ENCODE measurements around the gene SLC45A3.

SLC45A3 gene

DNA sequence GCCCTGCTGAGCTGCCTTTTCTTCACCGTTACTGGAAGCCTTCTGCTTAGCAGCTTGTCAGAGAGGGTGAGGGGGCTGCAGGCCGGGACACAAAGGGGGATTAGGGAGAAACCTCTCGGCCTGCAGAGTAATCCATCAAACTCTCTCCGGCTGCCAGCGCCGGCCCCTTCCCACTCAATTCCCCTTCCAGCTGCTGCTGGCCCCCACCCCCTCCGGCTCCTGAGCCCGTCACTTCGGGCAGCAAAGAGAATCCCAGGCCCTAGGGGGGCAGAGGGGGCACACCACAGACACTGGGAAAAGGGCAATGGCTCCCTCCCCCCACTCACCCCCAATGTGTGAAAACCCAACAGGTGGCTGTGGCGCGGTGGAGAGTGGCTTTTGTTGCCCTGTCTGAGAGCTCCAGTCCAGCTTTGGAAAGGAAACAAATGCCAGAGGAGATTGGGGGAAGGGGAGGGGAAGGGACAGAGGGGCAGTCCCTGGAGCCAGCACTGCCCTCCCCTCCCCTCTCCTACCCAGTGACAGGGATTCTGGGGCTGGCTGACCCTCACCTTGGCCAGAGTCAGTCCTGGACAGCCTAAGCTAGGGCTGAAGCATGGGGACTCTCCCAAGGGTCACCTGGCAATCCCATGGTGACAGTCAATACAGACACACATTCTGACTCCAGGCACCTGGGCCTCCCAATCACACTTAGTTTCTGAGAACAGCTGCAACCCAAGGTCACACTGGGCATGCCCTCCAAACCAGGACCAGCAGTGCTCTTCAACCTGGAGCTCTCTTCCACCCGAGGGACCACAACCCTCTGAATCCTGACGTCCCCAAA is 9.5 kb downstream of the SLC45A3 start:
- Histone ChIP-seq H2AFZ (no peak overlapping the region), H3K27me3 (ENCODE audit: control insufficient read depth, insufficient read depth, low read length) (no peaks in the 10 kb centered on the region), H3K79me2 (no peaks in the 10 kb centered on the region), H3K4me3 (ENCODE audit: low read depth, low read length) (no peak overlapping the region), H3K4me1 (no peaks in the 10 kb centered on the region), H3K4me2 (ENCODE audit: low read length) (no peak overlapping the region), H3K9ac (no peak overlapping the region), H3K9me3 (ENCODE audit: control insufficient read depth, low read length) (no peaks in the 10 kb centered on the region), H3K36me3 (ENCODE audit: control insufficient read depth, insufficient read depth, low read length) (no peaks in the 10 kb centered on the region), H3K27ac (no peak overlapping the region)
- TF ChIP-seq CTCF (IDR thresholded peaks at IDR 0.05), result no peak

GRCh38 chr1:205670150-205670446 is 10.2 kb downstream of the SLC45A3 start:
- Histone ChIP-seq H3K36me3 (ENCODE audit: control insufficient read depth, insufficient read depth, low read length) (no peaks in the 10 kb centered on the region), H2AFZ (no peak overlapping the region), H3K27me3 (ENCODE audit: control insufficient read depth, insufficient read depth, low read length) (no peaks in the 10 kb centered on the region), H3K9me3 (ENCODE audit: control insufficient read depth, low read length) (no peaks in the 10 kb centered on the region), H3K27ac (no peak overlapping the region), H3K79me2 (no peaks in the 10 kb centered on the region), H3K4me2 (ENCODE audit: low read length) (no peak overlapping the region), H3K9ac (no peak overlapping the region), H3K4me1 (no peaks in the 10 kb centered on the region), H3K4me3 (ENCODE audit: low read depth, low read length) (no peak overlapping the region)
- TF ChIP-seq CTCF (IDR thresholded peaks at IDR 0.05), result no peak

- no peak overlapping the region for H2AFZ ChIP-seq
- no peak for TF ChIP-seq CTCF (IDR thresholded peaks at IDR 0.05)
- no peak overlapping the region for H3K4me2 ChIP-seq (ENCODE audit: low read length)
- no peak overlapping the region for H3K9ac ChIP-seq
- no peaks in the 10 kb centered on the region for H3K36me3 ChIP-seq (ENCODE audit: control insufficient read depth, insufficient read depth, low read length)
- H3K79me2 ChIP-seq, result no peaks in the 10 kb centered on the region
- no peak overlapping the region for H3K27ac ChIP-seq
- H3K4me3 ChIP-seq (ENCODE audit: low read depth, low read length), result no peak overlapping the region
- no peaks in the 10 kb centered on the region for H3K4me1 ChIP-seq
- no peaks in the 10 kb centered on the region for H3K27me3 ChIP-seq (ENCODE audit: control insufficient read depth, insufficient read depth, low read length)
- no peaks in the 10 kb centered on the region for H3K9me3 ChIP-seq (ENCODE audit: control insufficient read depth, low read length)
Measured at GRCh38 chr1:205669341-205670149, 10.8 kb downstream of the SLC45A3 start.

DNA sequence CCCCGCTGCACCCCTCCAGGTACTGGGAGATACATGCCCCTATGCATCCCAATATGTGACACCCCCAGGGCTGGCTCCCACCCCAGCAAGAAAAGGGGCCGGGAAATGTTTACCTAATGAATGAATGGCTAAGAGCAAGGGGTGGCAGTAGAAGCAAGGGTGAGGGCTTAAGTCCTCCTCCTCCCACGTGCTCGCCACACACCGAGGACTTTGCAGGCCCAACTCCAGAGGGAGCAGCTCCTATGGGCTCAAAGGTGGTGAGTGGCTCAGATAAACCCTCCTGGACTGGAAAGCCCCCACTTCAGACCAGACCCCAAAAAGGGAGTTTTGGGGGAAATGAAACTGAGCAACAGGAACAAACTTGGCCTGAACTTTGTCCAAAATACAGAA is 11.4 kb downstream of the SLC45A3 start:
- H3K27me3 ChIP-seq (ENCODE audit: control insufficient read depth, insufficient read depth, low read length), result no peaks in the 10 kb centered on the region
- H3K4me2 ChIP-seq (ENCODE audit: low read length), result no peak overlapping the region
- no peaks in the 10 kb centered on the region for H3K9me3 ChIP-seq (ENCODE audit: control insufficient read depth, low read length)
- no peak overlapping the region for H3K27ac ChIP-seq
- no peaks in the 10 kb centered on the region for H3K4me1 ChIP-seq
- no peaks in the 10 kb centered on the region for H3K36me3 ChIP-seq (ENCODE audit: control insufficient read depth, insufficient read depth, low read length)
- no peak overlapping the region for H3K9ac ChIP-seq
- no peak for TF ChIP-seq CTCF (IDR thresholded peaks at IDR 0.05)
- H2AFZ ChIP-seq, result no peak overlapping the region
- no peak overlapping the region for H3K4me3 ChIP-seq (ENCODE audit: low read depth, low read length)
- no peaks in the 10 kb centered on the region for H3K79me2 ChIP-seq
